Measurements from ENCODE around the gene FAAP20. TPM values are rescaled to one million over a fixed set of nuclear protein-coding genes. Genes with fewer than 3 reads are reported as not detected.
"Not testable (repeated sequence)": the region's sequence is repeated elsewhere in the genome, so short reads cannot be mapped to it uniquely, and the experiment has no call there.

FAAP20 gene
- total RNA-seq, 1 donor from 2014 or later = 77.9 TPM

DNA sequence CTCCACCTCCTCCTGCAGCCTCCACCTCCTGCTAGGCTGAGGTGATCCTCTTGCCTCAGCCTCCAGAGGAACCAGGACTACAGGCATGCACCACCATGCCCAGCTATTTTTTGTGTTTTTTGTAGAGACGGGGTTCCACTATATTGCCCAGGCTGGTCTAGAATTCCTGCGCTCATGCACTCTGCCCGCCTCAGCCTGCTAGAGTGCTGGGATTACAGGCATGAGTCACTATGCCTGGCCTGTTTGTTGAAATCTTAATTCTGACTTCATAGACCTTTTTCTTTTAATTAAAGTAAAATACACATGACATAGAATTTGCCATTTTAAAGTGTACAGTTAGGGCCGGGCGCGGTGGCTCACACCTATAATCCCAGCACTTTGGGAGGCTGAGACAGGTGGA, 42.7 kb downstream of the FAAP20 start:
- H3K4me3 Mint-ChIP-seq (ENCODE audit: low read depth) = no peak overlapping the region
- H3K9me3 Mint-ChIP-seq (ENCODE audit: low read depth) = peaks cover 4% of the 10 kb centered on the region
- no peak overlapping the region for H3K27ac Mint-ChIP-seq
- no peaks in the 10 kb centered on the region for H3K4me1 Mint-ChIP-seq (ENCODE audit: low read depth)
- no peaks in the 10 kb centered on the region for H3K27me3 Mint-ChIP-seq
- TF ChIP-seq, protein P1, sequence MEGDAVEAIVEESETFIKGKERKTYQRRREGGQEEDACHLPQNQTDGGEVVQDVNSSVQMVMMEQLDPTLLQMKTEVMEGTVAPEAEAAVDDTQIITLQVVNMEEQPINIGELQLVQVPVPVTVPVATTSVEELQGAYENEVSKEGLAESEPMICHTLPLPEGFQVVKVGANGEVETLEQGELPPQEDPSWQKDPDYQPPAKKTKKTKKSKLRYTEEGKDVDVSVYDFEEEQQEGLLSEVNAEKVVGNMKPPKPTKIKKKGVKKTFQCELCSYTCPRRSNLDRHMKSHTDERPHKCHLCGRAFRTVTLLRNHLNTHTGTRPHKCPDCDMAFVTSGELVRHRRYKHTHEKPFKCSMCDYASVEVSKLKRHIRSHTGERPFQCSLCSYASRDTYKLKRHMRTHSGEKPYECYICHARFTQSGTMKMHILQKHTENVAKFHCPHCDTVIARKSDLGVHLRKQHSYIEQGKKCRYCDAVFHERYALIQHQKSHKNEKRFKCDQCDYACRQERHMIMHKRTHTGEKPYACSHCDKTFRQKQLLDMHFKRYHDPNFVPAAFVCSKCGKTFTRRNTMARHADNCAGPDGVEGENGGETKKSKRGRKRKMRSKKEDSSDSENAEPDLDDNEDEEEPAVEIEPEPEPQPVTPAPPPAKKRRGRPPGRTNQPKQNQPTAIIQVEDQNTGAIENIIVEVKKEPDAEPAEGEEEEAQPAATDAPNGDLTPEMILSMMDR (IDR thresholded peaks at IDR 0.05; ENCODE audit: unreplicated experiment) = no peak
- DNase-seq (ENCODE audit: low spot score, unreplicated experiment) = no peak
- H3K36me3 Mint-ChIP-seq (ENCODE audit: insufficient read depth) = peaks cover 17% of the 10 kb centered on the region

DNA sequence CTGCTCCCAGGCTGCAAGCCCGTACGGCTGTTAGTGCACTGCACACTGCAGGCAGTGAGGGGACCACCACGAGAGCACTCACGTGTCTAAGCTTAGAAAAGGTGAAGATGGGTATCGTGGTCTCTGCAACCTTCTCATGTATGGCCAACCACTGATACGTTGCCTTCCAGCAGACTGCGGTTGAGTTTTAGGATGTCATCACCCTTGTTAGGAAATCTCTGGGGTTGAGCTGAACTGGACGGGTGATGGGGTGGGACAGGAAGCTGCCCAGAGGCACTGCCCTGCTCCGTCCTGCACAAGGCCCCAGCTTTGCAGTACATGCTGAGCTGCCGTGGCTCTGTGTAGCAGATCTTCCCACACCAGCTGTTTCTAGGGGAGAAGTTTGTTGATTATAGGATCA, 43.3 kb downstream of the FAAP20 start:
- peaks cover 16% of the 10 kb centered on the region for H3K36me3 Mint-ChIP-seq (ENCODE audit: insufficient read depth)
- no peaks in the 10 kb centered on the region for H3K4me1 Mint-ChIP-seq (ENCODE audit: low read depth)
- no peak for DNase-seq (ENCODE audit: low spot score, unreplicated experiment)
- TF ChIP-seq, protein P1 (IDR thresholded peaks at IDR 0.05; ENCODE audit: unreplicated experiment) = no peak
- H3K27ac Mint-ChIP-seq = no peak overlapping the region
- no peaks in the 10 kb centered on the region for H3K27me3 Mint-ChIP-seq
- peaks cover 4% of the 10 kb centered on the region for H3K9me3 Mint-ChIP-seq (ENCODE audit: low read depth)
- H3K4me3 Mint-ChIP-seq (ENCODE audit: low read depth) = no peak overlapping the region

DNA sequence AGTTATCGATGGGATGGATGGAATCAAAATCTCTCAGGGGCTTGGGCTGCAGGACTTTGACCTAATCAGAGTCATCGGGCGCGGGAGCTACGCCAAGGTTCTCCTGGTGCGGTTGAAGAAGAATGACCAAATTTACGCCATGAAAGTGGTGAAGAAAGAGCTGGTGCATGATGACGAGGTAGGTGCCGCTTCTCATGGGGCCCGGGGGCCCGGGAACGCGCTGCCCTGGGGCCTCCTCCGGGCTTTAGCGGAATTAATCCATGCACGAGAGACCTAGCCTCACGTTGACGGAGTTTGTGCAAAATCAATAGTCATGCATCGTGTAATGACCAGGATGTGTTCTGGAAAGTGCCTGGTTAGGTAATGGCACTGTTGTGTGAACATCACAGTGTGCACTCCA, 43.8 kb downstream of the FAAP20 start:
- H3K9me3 Mint-ChIP-seq (ENCODE audit: low read depth) = peaks cover 4% of the 10 kb centered on the region
- peaks cover 16% of the 10 kb centered on the region for H3K36me3 Mint-ChIP-seq (ENCODE audit: insufficient read depth)
- no peak for DNase-seq (ENCODE audit: low spot score, unreplicated experiment)
- H3K4me1 Mint-ChIP-seq (ENCODE audit: low read depth) = no peaks in the 10 kb centered on the region
- H3K27ac Mint-ChIP-seq = no peak overlapping the region
- TF ChIP-seq, protein P1 (IDR thresholded peaks at IDR 0.05; ENCODE audit: unreplicated experiment) = no peak
- H3K27me3 Mint-ChIP-seq = no peaks in the 10 kb centered on the region
- no peak overlapping the region for H3K4me3 Mint-ChIP-seq (ENCODE audit: low read depth)

DNA sequence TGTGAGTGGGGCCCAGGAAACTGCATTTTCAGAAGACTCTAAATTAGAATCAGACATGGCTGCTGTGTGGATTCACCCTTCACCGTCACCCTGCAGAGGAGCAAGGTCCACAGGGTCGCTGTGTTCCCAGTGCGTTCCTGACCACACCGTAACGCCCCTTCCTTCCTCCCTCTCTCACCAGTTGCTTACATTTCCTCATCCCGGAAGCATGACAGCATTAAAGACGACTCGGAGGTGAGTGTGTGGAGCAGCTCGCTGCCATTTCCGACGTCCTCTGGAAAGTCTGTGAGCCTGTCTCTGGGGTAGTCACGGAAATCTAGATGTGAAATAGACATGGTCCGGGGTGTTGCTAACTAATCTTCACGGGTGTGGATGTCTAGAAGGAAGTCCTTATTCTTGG, 45.9 kb downstream of the FAAP20 start:
- Mint-ChIP-seq H3K36me3 (ENCODE audit: insufficient read depth) (peaks cover 6% of the 10 kb centered on the region), H3K9me3 (ENCODE audit: low read depth) (no peaks in the 10 kb centered on the region), H3K4me1 (ENCODE audit: low read depth) (no peaks in the 10 kb centered on the region), H3K27ac (no peak overlapping the region), H3K27me3 (no peaks in the 10 kb centered on the region), H3K4me3 (ENCODE audit: low read depth) (no peak overlapping the region)
- no peak for DNase-seq (ENCODE audit: low spot score, unreplicated experiment)
- TF ChIP-seq, protein P1 (IDR thresholded peaks at IDR 0.05; ENCODE audit: unreplicated experiment) = no peak

DNA sequence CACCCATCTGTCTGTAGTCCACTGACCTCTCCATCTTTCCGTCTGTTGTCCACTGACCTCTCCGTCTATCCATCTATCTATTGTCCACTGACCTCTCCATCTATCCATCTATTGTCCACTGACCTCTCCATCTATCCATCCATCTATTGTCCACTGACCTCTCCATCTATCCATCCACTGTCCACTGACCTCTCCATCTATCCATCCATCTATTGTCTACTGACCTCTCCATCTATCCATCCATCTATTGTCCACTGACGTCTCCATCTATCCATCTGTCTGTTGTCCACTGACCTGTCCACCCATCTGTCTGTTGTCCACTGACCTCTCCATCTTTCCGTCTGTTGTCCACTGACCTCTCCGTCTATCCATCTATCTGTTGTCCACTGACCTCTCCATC, 46.7 kb downstream of the FAAP20 start:
- not testable (repeated sequence) for H3K9me3 Mint-ChIP-seq (ENCODE audit: low read depth); H3K36me3 Mint-ChIP-seq (ENCODE audit: insufficient read depth); H3K4me1 Mint-ChIP-seq (ENCODE audit: low read depth); H3K4me3 Mint-ChIP-seq (ENCODE audit: low read depth); DNase-seq (ENCODE audit: low spot score, unreplicated experiment); H3K27ac Mint-ChIP-seq; H3K27me3 Mint-ChIP-seq

DNA sequence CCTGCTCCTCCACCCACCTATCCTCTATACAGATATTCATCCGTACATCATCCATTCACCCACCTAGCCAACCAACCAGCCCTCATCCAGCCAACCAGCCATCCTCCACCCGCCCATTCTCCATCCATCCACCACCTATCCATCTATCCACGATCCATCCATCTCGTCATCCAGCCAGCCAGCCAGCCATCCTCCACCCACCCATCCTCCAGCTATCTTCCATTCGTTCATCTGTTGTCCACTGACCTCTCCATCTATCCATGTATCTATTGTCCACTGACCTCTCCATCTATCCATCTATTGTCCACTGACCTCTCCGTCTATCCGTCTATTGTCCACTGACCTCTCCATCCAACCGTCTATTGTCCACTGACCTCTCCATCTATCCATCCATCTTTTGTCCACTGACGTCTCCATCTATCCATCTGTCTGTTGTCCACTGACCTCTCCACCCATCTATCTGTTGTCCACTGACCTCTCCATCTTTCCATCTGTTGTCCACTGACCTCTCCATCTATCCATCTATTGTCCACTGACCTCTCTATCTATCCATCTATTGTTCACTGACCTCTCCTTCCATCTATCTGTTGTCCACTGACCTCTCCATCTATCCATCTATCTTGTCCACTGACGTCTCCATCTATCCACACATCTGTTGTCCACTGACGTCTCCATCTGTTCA, 47.6 kb downstream of the FAAP20 start:
- Mint-ChIP-seq H3K4me1 (ENCODE audit: low read depth) (no peaks in the 10 kb centered on the region), H3K27me3 (no peaks in the 10 kb centered on the region), H3K36me3 (ENCODE audit: insufficient read depth) (peaks cover 5% of the 10 kb centered on the region), H3K4me3 (ENCODE audit: low read depth) (no peak overlapping the region), H3K9me3 (ENCODE audit: low read depth) (no peaks in the 10 kb centered on the region), H3K27ac (no peak overlapping the region)
- TF ChIP-seq, protein P1 (IDR thresholded peaks at IDR 0.05; ENCODE audit: unreplicated experiment) = no peak
- no peak for DNase-seq (ENCODE audit: low spot score, unreplicated experiment)
